Measurements from ENCODE around the gene RHBDL1. TPM values are rescaled to one million over a fixed set of nuclear protein-coding genes. Genes with fewer than 3 reads are reported as not detected.

The RHBDL1 gene
- total and polyA plus RNA-seq, 9 of the 15 experiments (the other 6 are each of a cell fraction or from before 2014, with no cell fraction given), result 0.03 to 5.6 (median 1.3) TPM; not detected in 1

DNA sequence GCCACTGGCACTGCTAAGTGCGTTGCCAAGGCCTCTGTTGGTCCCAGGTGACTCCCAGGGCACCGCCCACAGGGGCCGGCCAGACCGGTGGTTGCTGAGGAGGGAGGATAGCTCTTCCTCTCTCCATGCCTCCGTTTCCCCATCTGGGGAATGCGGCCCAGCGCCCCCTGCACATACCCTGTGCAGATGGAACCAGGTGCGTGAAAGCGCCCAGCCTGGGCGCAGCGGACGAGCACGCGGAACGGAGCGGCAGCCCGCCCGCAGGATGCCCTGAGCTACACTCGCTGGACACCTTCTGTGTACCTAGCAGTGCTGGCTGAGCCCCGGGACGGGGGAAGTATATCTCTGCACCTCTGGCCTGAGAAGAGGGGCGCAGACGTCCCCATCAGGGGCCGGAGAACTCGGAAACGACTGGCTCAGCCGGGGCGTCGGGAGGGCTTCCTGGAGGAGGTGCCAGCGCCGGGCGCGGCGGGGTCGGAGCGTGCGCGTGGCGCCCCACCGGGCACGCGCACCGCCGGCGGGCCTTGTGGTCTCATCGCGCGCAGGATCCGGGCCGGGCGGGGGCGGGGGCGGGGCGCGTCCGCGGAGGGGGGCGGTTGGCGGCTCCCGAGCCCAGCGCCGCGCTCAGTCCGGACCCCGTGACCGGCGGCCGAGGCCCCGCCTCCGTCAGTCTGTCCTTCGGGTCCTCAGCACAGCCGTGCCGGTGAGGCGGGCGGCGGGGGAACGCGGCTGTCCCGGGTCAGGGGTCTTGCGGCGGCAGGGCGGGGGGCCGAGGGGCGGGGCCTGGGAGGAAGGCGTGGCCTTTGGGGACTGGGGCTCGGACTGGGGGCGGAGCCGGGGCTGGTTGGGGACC, 51.2 kb downstream of the RHBDL1 start, which contains the start of the genes CCDC78 and HAGHL (continued):
- TF ChIP-seq, protein P1, sequence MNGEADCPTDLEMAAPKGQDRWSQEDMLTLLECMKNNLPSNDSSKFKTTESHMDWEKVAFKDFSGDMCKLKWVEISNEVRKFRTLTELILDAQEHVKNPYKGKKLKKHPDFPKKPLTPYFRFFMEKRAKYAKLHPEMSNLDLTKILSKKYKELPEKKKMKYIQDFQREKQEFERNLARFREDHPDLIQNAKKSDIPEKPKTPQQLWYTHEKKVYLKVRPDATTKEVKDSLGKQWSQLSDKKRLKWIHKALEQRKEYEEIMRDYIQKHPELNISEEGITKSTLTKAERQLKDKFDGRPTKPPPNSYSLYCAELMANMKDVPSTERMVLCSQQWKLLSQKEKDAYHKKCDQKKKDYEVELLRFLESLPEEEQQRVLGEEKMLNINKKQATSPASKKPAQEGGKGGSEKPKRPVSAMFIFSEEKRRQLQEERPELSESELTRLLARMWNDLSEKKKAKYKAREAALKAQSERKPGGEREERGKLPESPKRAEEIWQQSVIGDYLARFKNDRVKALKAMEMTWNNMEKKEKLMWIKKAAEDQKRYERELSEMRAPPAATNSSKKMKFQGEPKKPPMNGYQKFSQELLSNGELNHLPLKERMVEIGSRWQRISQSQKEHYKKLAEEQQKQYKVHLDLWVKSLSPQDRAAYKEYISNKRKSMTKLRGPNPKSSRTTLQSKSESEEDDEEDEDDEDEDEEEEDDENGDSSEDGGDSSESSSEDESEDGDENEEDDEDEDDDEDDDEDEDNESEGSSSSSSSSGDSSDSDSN (IDR thresholded peaks at IDR 0.05; ENCODE audit: borderline replicate concordance in 1 of 2, low read depth in 2 of 2, low read length in 2 of 2), result no peak
- TF ChIP-seq NRF1 (conservative IDR thresholded peaks at IDR 0.05 in 1 of 2, IDR thresholded peaks at IDR 0.05 in 1 of 2) (peak; percentile 65 to 73; a peak in 2 of 4 replicates), MAZ (CRISPR knock-in tag; conservative IDR thresholded peaks at IDR 0.05 in 1 of 2, IDR thresholded peaks at IDR 0.05 in 1 of 2) (no peak; a peak in 1 of 4 replicates), HDGF (IDR thresholded peaks at IDR 0.05) (no peak), CHD4 (IDR thresholded peaks at IDR 0.05; ENCODE audit: insufficient read depth, insufficient replicate concordance, low read depth, low read length, poor library complexity, severe bottlenecking) (peak; percentile 44), ZNF695 (CRISPR knock-in tag; IDR thresholded peaks at IDR 0.05) (no peak), TEAD1 (CRISPR knock-in tag; IDR thresholded peaks at IDR 0.05) (no peak), NR3C1 (CRISPR knock-in tag; IDR thresholded peaks at IDR 0.05) (no peak), KHSRP (IDR thresholded peaks at IDR 0.05) (no peak), EWSR1 (IDR thresholded peaks at IDR 0.05; ENCODE audit: borderline replicate concordance, low read depth, partially characterized antibody) (no peak), NCOA4 (IDR thresholded peaks at IDR 0.05; ENCODE audit: partially characterized antibody) (no peak), SUPT5H (IDR thresholded peaks at IDR 0.05) (peak; percentile 4; the same call in 1 of the 2 replicates), RUNX1 (IDR thresholded peaks at IDR 0.05; ENCODE audit: low read depth) (no peak), HIVEP1 (CRISPR knock-in tag; IDR thresholded peaks at IDR 0.05) (no peak), ESRRB (CRISPR knock-in tag; IDR thresholded peaks at IDR 0.05; ENCODE audit: borderline replicate concordance) (no peak), GABPB2 (CRISPR knock-in tag; conservative IDR thresholded peaks at IDR 0.05) (no peak), CXXC5 (CRISPR knock-in tag; IDR thresholded peaks at IDR 0.05) (peak; percentile 62), ERF (CRISPR knock-in tag; IDR thresholded peaks at IDR 0.05) (no peak), EZH2 (IDR thresholded peaks at IDR 0.05; ENCODE audit: borderline replicate concordance, low read depth, low read length) (no peak), SETDB1 (IDR thresholded peaks at IDR 0.05; ENCODE audit: low read length) (no peak)
- TF ChIP-seq, protein P2, sequence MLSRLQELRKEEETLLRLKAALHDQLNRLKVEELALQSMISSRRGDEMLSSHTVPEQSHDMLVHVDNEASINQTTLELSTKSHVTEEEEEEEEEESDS (CRISPR knock-in tag; IDR thresholded peaks at IDR 0.05), result no peak
- TF ChIP-seq, protein P3, sequence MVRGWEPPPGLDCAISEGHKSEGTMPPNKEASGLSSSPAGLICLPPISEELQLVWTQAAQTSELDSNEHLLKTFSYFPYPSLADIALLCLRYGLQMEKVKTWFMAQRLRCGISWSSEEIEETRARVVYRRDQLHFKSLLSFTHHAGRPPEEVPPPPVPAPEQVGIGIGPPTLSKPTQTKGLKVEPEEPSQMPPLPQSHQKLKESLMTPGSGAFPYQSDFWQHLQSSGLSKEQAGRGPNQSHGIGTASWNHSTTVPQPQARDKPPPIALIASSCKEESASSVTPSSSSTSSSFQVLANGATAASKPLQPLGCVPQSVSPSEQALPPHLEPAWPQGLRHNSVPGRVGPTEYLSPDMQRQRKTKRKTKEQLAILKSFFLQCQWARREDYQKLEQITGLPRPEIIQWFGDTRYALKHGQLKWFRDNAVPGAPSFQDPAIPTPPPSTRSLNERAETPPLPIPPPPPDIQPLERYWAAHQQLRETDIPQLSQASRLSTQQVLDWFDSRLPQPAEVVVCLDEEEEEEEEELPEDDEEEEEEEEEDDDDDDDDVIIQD (CRISPR knock-in tag; IDR thresholded peaks at IDR 0.05), result no peak
- TF ChIP-seq, protein P4, sequence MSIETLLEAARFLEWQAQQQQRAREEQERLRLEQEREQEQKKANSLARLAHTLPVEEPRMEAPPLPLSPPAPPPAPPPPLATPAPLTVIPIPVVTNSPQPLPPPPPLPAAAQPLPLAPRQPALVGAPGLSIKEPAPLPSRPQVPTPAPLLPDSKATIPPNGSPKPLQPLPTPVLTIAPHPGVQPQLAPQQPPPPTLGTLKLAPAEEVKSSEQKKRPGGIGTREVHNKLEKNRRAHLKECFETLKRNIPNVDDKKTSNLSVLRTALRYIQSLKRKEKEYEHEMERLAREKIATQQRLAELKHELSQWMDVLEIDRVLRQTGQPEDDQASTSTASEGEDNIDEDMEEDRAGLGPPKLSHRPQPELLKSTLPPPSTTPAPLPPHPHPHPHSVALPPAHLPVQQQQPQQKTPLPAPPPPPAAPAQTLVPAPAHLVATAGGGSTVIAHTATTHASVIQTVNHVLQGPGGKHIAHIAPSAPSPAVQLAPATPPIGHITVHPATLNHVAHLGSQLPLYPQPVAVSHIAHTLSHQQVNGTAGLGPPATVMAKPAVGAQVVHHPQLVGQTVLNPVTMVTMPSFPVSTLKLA (conservative IDR thresholded peaks at IDR 0.05), result no peak

Measured in K562 (cell line).